ENCODE measurements around the gene TFPT. TPM values are rescaled to one million over a fixed set of nuclear protein-coding genes. Genes with fewer than 3 reads are reported as not detected.

Gene TFPT, protein sequence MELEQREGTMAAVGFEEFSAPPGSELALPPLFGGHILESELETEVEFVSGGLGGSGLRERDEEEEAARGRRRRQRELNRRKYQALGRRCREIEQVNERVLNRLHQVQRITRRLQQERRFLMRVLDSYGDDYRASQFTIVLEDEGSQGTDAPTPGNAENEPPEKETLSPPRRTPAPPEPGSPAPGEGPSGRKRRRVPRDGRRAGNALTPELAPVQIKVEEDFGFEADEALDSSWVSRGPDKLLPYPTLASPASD
- 19.9 and 30.5 TPM in 2 replicates for total RNA-seq (2014; rRNA removed; shearing (Covaris generic); ENCODE audit: low replicate concordance)

DNA sequence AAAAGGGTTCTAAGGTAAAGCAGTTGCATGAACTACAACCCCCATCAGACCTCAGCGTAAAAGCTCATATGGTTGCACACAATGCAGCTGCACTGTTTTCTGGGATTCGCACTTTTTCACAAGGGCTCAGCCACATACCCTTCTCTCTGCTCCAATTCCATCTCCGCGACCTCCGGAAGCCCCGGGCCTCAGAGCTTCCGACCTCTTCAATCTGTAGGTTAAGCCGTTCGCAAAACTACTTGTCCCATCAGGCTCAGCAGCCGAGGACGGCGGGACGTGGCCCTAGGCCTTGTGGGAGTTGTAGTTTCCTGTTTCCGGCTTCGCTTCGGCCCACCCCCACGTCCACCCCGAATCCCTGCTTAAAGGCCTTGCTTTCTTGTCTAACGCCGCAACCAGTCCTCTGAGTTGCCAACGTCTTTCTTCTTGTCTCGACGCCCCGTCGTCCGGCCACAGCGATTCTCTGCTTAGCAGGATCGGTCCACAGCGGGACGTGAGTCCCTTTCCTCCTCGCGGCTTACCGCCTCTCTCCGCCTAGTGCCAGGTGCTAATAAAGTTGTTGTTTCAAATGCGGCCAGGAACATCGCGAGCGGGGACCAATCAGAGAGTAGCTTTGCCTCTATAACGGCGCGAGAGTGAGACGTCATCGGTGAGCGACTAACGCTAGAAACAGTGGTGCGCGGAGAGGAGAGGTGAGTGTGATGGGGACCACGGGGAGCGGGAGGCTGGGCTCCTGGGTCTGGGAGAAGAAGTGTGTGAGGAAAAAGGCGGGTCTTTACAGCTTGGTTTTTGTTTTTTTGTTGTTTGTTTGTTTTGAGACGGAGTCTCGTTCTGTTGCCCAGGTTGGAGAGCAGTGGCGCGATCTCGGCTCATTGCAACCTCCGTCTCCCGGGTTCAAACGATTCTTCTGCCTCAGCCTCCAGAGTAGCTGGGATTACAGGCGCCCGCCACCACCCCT is at the start of gene TFPT, which contains the start of gene PRPF31:
Gene TFPT (minus strand): TSS at position 549 of the 955 bp plus-strand sequence. CDS start 388 bp downstream, at position 161.
Gene PRPF31 (plus strand): TSS at position 646 of the 955 bp plus-strand sequence. CDS start 2,525 bp downstream, outside the sequence.
- in situ Hi-C loops (cut with HindIII; ENCODE audit: low pct_unique_long_range_greater_than_20kb, low sequenced_read_pairs): no loop called here
- DNase-seq (ENCODE audit: low read depth): peak; percentile 98

- in situ Hi-C loops (cut with HindIII; ENCODE audit: low pct_unique_long_range_greater_than_20kb, low sequenced_read_pairs): no loop called here
Observed at GRCh38 chr19:54165222-54165621, 49.8 kb upstream of the TFPT start.

GRCh38 chr19:54164369-54165068 is 49.1 kb upstream of the TFPT start:
- DNase-seq (ENCODE audit: low read depth): no peak
- in situ Hi-C loops (cut with HindIII; ENCODE audit: low pct_unique_long_range_greater_than_20kb, low sequenced_read_pairs): no loop called here

More at GRCh38 chr19:54165222-54165621, 49.8 kb upstream of the TFPT start:
- DNase-seq (ENCODE audit: low read depth): no peak

- in situ Hi-C loops (cut with HindIII; ENCODE audit: low pct_unique_long_range_greater_than_20kb, low sequenced_read_pairs): no loop called here
Observed at GRCh38 chr19:54162884-54163283, 47.4 kb upstream of the TFPT start.

DNA sequence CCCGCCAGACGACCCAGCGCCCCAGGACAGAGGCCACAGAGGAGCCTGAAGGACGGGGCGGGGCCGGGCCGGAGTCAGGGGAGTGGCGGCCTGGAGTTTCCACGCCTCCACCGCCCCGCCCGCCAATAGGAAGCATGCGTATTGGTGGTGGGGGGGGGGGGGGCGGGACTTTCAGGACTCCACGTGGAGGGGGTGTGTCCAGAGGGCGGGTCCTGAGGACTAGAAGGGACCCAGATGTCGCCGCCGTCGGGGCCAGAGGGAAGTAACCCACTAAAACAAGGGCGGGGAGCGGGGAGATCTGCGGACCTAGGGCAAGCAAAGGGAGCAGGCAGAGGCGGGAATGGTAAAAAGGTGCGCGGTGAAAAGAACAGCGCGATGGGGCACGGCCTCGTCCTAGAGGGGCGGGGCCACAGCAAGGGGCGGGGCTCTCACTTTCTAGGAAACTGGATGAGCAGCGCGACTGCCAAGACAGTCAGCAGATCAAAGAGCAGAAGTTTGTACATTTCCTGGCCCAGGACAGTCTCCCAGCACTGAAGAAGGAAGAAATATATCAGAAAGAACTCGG is 46.9 kb upstream of the TFPT start:
- peak; percentile 89 for DNase-seq (ENCODE audit: low read depth)
- in situ Hi-C loops (cut with HindIII; ENCODE audit: low pct_unique_long_range_greater_than_20kb, low sequenced_read_pairs): no loop called here

More at GRCh38 chr19:54162884-54163283, 47.4 kb upstream of the TFPT start:
- DNase-seq (ENCODE audit: low read depth): no peak

DNA sequence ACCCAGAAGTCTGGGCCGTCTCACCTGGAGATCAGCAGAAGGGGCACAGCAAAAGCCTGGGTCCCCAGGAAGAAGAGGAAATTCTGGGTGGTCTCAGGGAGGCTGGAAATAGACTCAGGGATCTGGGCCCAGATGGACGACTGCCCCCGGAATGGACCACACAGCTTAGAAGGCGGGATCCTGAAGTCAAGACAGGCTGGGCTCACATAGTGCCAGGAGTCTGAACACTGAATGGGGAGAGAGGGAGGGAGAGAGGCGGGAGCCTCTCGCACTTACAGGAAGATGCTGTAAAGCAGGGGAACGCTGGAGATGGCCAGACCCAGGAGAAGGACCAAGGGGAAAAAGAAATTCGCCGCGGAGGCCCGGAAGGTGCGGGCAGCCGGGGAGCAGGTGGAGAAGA is 45.4 kb upstream of the TFPT start:
- no peak for DNase-seq (ENCODE audit: low read depth)
- in situ Hi-C loops (cut with HindIII; ENCODE audit: low pct_unique_long_range_greater_than_20kb, low sequenced_read_pairs): no loop called here

GRCh38 chr19:54160182-54160811 is 44.8 kb upstream of the TFPT start:
- in situ Hi-C loops (cut with HindIII; ENCODE audit: low pct_unique_long_range_greater_than_20kb, low sequenced_read_pairs): no loop called here

DNA sequence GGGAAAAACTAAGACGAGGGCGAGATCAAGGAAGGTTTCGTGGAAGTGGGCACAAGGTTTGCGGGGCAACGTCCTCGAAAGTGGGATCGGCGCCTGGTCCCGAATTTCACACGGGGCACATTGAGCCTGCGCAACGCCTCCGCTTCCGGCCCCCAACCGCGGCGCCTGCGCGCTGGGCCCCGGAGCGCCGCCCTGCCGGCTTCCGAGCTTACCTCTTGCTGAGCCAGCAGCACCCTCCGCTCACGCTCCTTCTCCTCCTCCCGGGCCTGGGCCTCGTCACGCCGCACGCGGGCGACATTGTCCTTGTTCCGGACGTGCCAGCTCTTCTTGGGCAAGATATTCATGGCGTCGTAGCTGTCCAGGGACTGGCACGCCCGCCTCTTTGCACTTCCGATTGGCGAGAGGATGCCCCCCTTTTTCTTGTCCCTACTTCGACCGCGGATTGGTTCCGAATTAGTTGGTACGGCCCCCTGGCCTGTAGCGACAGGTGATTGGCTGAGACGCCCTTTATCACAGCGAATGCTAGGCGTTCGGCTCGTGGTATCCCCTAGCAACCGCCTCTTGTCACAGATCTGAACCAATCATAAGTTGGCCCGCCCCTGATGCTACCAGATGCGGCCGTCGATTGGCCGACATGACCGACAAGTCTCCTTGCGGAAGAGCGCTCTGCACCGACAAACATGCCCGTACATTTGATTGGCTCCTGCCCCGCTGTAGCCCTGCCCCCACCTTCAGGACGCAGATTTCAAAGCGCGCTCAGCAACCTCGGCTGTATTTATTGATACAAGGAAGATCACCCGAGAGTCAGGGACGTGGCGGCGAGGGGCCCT is 44.1 kb upstream of the TFPT start, which contains the start of gene LENG1:
Gene LENG1 (minus strand): TSS at position 370 of the 830 bp plus-strand sequence. CDS start 26 bp downstream, at position 344.
- in situ Hi-C loops (cut with HindIII; ENCODE audit: low pct_unique_long_range_greater_than_20kb, low sequenced_read_pairs): no loop called here
- DNase-seq (ENCODE audit: low read depth): peak; percentile 100

More at GRCh38 chr19:54160182-54160811, 44.8 kb upstream of the TFPT start:
- no peak for DNase-seq (ENCODE audit: low read depth)

GRCh38 chr19:54158812-54159351 is 43.4 kb upstream of the TFPT start:
- in situ Hi-C loops (cut with HindIII; ENCODE audit: low pct_unique_long_range_greater_than_20kb, low sequenced_read_pairs): no loop called here
- DNase-seq (ENCODE audit: low read depth): no peak

GRCh38 chr19:54156953-54157352 is 41.5 kb upstream of the TFPT start:
- no peak for DNase-seq (ENCODE audit: low read depth)
- in situ Hi-C loops (cut with HindIII; ENCODE audit: low pct_unique_long_range_greater_than_20kb, low sequenced_read_pairs): no loop called here

GRCh38 chr19:54156490-54156889 is 41.0 kb upstream of the TFPT start:
- in situ Hi-C loops (cut with HindIII; ENCODE audit: low pct_unique_long_range_greater_than_20kb, low sequenced_read_pairs): no loop called here

DNA sequence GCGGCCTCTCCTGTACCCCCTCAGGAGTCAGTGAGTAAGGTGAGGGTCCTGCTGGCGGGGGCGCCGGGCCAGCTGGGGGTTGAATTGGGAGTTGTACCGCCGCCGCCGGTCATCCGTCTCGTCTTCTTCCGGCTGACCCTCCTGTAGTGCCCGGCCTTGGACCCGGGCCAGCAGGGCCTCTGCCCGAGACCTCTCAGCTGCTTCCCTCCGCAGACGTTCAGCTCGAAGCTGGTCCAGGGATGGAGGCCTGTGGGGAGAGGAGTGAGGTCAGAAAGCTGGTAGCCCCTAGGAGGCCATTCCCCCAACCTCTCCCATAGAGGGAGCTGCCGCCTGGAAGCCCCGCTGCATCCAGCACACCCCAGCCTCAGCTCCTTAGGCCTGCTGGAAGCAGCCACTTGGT is 40.2 kb upstream of the TFPT start:
- no peak for DNase-seq (ENCODE audit: low read depth)
- in situ Hi-C loops (cut with HindIII; ENCODE audit: low pct_unique_long_range_greater_than_20kb, low sequenced_read_pairs): no loop called here

More at GRCh38 chr19:54156490-54156889, 41.0 kb upstream of the TFPT start:
- DNase-seq (ENCODE audit: low read depth): no peak

DNA sequence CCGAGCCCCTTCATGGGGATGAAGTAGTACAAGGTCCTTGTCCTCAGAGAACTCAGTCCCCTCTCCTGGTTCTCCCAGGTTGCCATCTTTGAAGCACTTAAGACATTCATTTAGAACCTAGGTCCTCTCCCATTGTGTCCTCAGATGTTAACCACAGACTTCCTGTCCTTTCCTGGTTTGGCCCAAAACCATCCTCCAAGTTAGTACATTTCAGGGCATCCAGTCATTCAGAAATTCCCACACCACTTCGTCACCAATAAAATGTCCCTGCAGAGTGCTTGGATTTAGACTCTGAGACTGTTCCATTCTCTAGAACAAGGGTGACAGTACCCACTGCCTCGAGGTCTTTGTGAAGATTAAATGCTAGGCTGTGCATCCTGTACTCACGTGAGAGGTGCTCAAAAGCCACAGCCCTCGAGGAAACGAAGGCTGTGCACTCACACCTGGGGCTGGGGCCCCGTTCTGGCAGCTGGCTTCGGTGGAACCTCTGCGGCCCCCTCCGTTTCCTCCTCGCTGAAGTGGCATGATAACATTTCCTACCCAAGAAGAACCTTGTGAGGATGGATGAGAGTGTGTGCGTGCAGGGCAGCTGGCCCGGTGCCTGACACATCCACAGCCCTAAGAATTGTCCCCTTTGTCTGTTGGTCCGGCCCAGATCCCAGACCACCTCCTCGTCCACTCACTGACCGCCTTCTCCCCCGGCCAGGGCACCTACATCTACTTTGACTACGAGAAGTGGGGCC is 39.3 kb upstream of the TFPT start:
- in situ Hi-C loops (cut with HindIII; ENCODE audit: low pct_unique_long_range_greater_than_20kb, low sequenced_read_pairs): no loop called here
- no peak for DNase-seq (ENCODE audit: low read depth)

DNA sequence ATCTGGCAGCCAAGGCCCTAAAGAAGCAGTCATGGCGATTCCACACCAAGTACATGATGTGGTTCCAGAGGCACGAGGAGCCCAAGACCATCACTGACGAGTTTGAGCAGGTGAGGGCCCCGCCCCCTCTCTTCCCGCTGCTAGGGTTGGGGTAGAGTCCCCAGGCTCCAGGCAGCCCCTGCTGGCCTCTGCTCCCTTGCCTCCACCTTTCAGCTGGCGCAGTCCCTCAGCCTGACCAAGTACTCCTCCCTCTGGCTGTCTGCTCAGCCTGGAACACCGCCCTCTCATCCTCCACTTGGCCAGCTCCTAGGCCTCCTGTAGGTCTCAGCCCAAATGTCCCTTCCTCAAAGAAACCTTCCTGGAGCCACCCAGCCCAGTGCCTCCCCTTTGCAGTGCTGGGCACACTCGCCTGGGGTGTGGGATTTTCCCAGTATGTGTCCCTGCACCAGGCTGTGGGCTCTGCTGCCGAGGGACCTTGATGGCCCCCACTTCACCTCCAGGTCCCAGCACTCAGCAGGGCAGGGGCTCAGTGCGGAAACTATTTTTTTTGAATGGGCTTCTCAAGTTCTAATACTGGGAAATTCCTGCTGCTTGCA is 38.4 kb upstream of the TFPT start:
- DNase-seq (ENCODE audit: low read depth): no peak
- in situ Hi-C loops (cut with HindIII; ENCODE audit: low pct_unique_long_range_greater_than_20kb, low sequenced_read_pairs): no loop called here

DNA sequence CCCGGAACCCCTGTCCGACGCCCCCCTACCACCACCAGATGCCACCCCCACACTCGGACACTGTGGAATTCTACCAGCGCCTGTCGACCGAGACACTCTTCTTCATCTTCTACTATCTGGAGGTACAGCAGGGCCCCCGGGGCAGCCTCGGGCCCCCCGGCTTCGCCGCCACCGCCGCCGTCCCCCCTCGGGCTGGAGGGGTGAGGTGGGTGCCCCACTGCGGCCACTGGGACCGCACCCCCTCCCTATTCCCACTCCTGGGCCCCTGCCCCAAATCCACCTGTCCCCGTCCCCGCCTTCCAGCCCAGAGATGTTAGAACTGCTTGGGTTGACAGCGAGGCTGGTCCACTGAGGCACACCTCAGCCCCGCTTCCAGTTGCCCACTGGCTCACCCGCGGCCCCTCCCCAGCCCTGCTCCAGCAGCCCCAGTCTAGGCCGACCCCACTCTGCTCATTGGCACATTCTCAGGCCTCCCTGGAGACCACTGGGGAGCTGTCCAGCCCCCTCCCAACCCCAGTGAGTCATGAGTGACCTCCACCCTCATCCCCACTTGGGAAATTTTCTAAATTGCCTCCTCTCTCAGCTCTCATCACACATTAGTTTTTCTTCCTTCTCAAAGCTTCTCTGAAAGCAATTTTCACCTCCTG is 37.5 kb upstream of the TFPT start:
- in situ Hi-C loops (cut with HindIII; ENCODE audit: low pct_unique_long_range_greater_than_20kb, low sequenced_read_pairs): no loop called here
- DNase-seq (ENCODE audit: low read depth): no peak
